Right hindlimb (tissue), 1 donor: ENCODE measurements around the gene ACP6.
A peak's percentile ranks its signal among the peaks of the same experiment; 100 is the strongest.

Source experiments
- DNase-seq: peaks from one replicate; pipeline ENCODE4 v3.0.0-alpha.2; 2018

Gene ACP6

DNA sequence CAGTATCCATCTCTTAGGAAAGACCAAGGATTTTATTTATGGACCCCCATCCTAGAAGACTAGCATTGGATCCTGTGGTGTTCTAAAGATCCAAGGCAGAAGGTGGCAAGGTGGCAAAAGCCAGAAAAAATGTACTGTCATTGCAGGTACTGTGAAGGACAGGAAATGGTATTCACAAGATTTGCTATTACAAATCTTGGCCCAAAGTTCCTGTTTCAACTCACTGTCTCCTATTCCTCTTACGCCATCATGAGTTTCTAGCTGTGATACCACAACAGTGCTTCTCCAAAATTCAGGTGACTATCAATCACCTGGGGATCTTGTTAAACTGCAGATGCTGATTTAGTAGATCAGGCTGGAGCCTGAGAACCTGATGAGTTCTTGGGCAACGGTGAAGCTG lies 21.4 kb downstream of the ACP6 start:
- no peak for DNase-seq

DNA sequence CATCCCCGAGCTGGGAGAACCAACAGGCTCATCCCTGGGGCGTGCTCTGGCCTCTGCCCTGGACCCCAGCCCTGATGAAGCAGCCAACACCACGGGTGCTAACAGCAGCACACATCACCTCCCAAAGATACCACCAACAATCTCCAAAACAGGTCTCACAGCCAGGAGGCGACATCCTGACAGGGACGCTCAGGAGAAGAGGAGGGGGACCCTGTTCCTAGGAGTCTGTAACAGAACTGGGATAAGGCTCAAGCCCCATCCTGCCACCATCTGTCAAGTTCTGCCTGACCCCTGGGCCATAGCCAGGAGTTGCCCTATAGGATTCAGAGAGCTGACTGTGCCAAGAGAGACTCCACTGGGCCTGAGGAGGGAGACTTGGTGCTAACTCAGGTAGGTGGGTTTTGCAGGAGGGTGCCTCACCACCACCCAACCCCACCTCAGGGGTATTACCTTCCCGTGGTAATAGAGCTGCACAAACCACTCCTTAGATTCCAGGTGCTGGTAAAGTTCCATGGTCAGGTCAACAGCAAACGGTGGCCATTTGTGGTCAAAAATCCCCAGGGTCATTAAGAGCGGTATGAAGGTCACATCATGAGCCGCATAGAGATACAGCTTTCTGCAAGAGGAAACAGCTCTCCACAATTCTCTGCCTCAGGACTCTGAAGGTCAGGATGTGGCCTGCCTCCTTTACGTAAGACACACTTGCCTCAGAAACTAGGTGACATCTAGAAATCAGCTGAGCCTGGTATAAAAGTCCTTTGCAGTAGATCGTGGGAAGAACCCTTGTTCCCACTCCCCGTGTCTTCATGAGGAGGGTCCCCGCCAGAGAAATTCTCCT lies 22.3 kb downstream of the ACP6 start:
- no peak for DNase-seq

DNA sequence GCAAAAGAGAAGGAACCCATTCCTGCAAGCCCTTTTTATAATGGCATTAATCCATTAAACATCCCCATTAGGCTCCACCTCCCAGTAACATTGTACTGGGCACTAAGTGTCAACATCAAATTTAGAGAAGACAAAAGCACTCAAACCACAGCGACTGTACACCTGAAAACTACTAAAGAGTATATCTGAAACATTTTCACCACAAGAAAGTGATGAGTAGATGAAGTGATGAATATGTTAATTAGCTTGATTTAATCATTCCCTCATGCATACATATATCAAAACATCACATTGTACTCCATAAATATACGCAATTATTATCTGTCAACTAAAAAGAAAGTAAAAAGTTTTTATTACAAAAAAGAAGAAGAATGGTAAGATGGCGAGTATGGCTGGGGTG lies 26.4 kb downstream of the ACP6 start:
- no peak for DNase-seq

DNA sequence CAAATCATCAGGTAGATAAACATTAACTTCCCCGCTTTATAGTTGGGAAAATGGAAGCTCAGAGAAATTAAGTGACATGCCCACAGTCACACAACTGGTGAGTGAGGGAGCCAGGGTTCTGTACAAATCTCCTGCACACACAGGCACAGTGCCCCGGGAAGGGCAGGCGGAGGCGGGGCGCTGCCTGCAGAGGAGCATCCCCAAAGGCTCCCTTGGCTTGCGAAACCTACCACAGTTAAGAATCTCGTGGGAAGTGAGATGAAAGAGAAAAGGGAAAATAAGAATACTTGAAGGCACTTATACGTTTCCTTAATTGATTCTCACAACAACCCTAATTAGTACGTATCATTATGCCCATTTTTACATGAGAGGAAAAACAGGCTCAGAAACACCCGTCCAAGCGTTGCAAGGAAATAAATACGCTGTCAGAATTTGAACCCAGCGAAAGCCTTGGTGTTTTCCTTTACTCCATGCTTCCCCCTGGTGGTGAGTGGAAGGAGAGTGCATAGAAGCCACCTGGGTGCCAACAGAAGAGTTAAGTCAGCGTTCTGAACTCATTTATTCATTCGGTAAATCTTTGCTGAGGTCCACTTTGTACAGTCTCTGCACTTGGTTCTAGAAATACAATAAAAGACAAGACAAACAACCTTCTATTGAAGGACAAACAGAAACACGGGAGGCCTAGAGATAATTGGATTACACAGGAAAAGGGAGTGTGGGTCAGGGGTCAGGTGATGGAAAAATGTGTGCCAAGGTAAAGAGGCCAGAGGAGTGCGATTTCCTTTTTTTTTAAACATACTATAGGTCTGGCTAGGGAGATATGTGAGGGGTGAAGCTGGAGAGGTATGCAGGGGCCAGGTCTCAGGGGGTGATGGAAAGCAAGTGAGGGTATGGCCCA lies 28.4 kb downstream of the ACP6 start:
- peak; percentile 34 for DNase-seq

DNA sequence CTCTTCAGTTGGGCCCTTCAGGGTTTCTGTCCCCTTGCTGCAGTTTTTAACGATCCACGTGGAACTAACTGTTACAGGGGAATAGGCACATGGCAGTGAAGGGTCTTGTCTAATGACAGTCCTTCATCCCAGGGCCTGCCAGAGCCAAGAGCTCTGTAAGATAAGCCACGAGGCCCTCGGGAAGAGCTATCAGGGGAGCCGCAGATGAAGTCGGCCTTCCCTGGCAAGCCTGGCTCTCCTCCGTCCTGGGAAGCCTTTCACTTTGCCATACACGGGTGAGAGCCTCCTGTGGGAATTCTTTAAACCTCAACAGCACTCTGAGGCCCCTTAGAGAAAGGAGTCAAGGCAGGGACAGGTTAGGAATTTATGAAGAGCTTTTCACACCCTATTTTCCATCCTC lies 29.0 kb downstream of the ACP6 start:
- no peak for DNase-seq

DNA sequence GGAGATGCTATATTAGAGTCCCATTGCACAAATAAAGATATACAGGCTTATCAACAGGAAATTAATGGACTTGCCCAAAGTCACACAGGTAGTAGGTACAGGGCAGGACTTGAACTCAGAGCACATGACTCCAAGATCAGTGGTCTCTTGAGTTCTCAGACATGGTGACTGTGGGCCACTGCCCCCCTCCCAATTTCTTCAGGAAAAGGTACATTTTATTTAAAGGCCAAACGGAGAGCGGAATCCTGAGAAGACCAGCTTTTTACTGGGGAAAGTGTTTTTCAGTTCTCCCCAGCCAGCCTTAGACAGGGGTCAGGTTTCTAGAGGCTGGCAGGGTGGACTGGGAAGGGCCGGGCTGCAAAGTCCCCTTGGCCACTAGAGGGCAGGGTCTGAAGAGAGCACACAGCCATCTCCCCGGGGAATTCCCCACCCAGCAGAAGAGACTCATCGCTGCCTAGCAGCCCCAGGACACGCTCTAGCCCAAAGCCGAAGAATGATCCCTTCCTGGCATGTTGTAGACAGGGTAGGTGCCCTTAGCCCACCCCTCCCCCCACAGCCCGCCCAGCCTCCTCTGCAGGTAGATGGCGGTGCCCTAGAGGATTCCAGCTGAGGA lies 29.7 kb downstream of the ACP6 start:
- DNase-seq, result peak; percentile 57

DNA sequence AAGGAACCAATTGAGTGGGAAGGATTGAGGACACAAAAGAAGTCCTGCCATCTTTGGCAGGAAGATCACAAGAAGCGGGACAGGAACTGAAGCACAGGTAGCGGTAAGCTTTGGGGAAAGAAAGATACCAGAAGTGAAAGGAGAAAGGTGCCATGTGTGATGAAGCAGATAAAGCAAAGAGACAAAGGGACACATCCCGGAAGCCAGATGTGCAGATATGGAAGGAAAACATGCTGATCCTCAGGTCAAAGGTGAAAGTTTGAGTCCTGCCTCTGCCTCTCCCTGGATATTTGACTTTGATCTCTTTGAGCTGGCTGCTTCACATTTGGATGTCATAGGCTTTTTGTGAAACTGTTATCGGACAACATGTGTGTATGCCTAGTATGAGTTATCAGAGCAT lies 34.0 kb downstream of the ACP6 start:
- DNase-seq, result no peak

DNA sequence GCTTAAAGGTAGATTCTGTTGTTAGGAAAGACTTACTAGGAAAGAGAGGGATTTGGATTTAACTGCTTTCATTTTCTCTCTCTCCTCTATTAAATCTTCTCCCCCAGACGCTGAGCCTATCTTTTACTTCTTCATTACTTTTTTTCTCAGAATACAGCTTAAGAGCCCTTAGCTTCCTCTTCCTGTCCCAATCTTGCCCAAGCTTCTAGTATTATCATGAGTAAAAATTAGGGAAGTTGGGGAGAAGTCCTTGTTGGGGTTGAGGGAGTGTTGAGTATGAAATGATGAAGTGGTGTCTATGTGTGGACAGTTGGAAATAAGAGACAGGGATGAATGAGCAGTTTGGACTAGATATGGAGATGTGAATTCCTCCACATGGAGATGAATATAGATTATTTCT lies 35.0 kb downstream of the ACP6 start:
- no peak for DNase-seq

DNA sequence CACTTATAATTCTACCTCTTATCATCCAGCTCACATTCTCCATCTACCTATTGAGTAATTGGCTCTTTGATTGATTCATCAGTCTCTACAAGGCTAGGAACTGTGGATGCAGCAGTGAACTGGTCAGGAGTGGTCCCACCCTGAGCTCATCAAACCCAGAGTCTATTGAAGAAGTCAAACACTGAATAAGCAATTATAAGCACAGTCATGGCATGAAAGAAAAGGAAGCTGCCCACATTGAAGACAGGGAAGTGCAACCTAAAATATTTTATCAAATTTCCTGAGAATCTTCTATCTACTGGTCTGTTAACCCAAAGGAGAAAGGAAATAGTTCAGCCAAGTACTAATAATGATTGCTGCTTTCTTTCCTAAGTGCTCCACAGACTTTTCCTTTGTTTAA lies 35.7 kb downstream of the ACP6 start:
- DNase-seq, result no peak

DNA sequence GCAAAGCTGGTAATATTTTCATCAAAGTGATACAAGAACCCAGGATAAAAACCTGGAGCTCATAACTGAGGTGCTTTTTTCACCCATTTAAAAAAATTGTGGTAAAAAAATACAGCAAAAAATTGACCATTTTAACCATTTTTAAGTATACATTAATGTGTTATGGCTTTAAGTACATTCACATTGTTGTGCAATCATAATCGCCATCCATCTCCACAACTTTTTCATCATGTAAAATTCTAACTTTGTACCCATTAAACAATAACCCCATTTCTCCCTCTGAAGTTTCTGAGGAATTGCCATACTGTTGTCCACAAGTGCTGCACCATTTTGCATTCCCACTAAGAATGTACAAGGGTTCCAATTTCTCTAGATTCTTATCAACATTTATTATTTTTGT lies 36.6 kb downstream of the ACP6 start:
- DNase-seq, result no peak

DNA sequence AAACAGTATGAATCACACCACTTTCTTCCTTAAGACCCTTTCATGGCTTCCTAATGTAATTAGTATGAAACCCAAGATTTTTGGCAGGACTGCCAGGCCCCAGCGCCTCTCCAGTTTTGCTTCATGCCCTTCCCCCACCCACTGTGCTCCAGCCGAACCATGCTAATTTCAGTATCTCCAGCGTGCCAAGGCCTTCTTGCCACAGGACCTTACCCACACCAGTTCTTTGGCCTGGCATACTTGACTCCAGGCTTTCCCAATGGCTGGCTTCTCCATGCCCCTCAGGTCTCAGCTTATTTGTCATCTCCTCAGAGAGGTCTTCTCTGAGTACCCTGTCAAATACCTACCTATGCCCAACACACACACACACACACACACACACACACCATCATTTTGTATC lies 38.5 kb downstream of the ACP6 start:
- no peak for DNase-seq

DNA sequence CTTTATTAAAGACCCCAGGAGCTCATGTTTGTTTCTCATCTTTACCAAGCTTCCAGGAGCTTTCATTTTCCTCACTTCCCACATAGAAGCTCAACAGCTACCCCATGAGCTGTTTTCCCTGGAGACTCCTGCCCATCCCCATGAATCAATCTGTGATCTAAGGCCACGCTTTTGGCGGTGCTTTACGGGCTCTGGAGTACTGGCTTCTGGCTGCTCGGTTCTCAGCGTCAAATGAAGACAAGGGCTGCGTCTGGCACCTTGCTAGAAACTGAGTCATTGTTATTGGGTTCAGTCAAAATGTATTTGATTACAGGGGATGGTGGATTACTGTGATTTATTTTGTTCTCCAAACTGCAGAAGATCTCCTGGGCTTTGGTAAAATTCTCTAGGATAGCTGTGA lies 39.9 kb downstream of the ACP6 start:
- DNase-seq, result no peak

DNA sequence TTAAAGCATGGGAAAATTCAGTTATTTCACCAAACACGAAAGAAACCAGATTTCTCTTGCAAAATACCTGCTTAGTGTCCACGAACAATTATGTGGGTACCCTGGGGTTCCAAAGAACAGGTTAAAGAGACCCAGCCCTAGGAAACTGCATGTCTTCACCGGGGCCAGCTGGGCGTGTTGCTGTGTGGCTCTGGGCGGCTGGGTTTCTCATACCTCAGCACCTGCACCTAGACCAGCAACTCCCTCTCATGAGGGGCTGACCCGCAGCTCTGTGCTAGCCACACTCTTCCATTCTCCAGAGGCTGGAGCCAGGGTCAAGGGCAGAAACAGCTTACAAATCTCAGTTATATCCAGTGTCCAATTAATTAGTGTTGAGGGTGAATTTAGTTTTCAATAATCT lies 40.3 kb downstream of the ACP6 start:
- no peak for DNase-seq

DNA sequence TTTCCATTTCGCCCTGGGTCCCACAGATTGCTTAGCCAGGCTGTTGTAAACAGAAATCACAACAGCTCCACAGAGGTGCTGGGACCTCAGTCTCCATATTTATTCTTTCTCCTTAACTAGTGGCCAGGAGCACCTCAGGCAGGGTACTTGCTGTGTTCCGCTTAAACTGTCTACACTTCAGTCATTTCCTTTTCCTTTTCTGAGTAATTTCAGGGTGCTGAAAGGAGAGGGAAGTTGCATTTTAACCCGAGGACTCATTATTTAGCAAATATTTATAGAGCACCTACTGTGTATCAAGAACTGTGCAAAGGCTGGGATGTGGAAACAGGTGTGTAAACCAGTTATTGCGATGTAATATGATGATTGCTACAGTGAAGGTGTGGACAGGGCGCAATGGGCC lies 41.9 kb downstream of the ACP6 start:
- DNase-seq, result no peak

DNA sequence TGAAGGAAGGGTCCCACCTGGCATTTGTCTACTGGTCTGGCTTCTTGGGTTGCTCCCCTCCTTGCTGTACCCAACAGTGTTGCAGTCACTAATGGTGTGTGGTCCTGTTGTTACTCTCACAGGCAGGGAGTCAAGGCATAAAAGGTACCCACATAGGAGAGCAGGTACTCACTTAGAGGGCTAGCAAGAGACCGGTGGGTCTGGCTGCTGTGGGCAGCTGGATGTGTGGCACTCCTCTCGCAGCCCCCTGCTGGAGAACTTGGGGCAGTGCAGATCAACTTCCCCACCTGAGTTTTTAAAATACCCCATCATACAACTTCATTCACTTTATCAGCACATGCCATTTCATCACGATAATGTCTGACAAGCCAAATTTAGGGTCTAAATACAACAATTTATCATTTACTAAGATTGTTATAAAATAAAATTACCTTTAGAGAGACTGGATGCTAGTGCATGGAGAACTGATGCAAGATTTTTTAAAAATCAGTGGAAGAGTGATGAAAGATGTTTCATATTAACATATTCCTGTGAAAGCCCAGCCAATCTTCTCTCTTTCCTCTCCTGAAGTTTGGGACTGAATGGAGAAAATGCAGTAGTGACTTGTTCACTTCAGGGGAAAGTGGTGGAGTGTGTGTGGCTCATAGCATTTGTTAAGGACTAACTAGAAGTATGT lies 42.8 kb downstream of the ACP6 start:
- peak; percentile 47 for DNase-seq

DNA sequence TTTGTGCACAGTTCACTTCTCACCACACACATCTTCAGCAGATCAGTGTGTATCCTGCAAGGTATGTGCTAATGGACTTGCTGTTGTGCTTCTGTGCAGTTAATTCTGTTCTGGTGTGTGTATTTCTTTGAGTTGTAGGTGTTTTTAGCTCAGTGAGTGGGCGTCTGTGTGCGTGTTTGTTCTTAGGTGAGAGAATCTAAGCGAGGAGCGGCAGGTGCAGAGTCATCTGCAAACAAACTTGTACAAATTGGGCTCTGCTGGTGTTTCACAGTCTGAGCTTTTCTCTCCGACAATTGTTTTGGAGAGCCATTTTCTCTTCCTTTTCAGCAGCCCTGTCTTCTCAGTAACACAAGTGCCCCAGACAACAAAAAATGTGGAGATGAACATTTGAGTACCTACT lies 43.6 kb downstream of the ACP6 start:
- no peak for DNase-seq

DNA sequence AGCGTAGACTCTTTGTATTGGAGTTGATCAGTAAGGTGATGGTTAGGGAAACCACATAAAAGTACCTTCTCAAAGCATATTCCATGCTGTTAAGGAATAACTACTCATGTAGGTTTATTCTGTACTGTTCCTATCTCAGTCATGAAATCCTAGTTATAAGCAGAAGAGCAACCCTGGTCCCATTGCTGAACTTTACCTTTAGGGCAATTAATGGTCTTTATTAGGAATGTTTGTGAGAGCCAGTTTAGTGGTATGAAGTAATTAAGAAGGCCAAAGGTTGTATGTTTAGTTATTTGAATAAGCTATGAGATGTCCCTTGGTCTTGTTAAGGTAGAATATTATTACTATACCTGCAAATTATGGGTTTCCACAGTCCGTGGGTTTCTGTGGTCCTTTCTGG lies 44.0 kb downstream of the ACP6 start:
- DNase-seq, result no peak

DNA sequence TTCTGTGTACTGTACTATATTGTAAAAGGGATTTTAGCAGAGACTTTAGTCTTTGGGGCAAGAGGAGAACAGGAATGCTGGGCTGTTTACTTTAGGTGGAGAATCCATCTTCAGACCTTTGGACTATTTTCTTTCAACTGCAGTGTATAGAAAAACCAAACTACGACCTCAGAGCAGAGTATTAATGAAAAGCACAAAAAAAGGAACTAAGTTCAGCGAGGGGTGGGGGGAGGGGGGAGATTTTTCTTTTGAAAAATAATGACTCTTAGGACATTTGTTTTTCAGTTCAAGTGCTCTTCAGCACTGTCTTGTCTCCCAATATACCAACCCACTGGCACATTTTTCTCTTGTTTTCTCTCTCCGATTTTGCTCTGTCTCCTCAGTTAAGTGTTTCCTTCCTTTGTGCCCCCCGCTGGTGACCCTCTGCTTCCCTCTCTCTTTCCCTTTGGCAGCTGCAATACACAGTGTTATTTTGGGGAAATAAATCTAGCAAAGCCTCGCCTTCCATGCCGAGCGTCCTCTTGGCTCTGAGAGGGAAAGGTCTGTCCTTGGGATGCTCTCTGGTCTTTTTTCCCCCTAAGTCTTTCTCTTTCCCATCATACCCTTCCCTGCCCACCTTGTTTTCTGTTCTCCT lies 44.8 kb downstream of the ACP6 start:
- no peak for DNase-seq

DNA sequence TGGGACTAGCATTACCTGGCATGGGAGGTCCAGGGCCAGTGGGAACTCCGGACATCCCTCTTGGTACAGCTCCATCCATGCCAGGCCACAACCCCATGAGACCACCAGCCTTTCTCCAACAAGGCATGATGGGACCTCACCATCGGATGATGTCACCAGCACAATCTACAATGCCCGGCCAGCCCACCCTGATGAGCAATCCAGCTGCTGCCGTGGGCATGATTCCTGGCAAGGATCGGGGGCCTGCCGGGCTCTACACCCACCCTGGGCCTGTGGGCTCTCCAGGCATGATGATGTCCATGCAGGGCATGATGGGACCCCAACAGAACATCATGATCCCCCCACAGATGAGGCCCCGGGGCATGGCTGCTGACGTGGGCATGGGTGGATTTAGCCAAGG lies 45.8 kb downstream of the ACP6 start:
- no peak for DNase-seq

DNA sequence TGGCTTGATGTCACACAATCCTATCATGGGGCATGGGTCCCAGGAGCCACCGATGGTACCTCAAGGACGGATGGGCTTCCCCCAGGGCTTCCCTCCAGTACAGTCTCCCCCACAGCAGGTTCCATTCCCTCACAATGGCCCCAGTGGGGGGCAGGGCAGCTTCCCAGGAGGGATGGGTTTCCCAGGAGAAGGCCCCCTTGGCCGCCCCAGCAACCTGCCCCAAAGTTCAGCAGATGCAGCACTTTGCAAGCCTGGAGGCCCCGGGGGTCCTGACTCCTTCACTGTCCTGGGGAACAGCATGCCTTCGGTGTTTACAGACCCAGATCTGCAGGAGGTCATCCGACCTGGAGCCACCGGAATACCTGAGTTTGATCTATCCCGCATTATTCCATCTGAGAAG lies 46.3 kb downstream of the ACP6 start:
- DNase-seq, result no peak

DNA sequence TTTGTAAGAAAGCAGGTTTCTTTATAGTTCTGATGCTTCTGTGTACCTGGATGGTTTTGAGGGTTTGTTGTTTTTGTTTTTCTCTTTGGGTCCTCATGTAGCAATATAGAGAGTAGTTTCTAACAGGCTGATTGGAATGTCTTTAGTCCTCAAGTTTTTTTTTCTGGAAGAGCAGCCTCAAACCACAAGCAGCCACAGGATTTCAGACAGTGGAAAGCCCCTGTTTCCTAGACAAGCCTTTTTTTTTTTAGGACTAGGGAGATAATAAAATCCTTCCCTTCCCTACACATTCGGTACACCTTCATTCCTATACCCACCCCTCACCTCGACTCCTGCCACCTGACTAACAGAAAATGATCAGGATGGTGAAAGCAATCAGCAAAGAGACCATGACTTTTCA lies 47.6 kb downstream of the ACP6 start:
- DNase-seq, result no peak

DNA sequence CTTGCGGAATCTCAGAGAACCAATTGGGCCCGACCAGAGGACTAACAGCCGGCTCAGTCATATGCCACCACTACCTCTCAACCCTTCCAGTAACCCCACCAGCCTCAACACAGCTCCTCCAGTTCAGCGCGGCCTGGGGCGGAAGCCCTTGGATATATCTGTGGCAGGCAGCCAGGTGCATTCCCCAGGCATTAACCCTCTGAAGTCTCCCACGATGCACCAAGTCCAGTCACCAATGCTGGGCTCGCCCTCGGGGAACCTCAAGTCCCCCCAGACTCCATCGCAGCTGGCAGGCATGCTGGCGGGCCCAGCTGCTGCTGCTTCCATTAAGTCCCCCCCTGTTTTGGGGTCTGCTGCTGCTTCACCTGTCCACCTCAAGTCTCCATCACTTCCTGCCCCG lies 49.8 kb downstream of the ACP6 start:
- DNase-seq, result no peak

DNA sequence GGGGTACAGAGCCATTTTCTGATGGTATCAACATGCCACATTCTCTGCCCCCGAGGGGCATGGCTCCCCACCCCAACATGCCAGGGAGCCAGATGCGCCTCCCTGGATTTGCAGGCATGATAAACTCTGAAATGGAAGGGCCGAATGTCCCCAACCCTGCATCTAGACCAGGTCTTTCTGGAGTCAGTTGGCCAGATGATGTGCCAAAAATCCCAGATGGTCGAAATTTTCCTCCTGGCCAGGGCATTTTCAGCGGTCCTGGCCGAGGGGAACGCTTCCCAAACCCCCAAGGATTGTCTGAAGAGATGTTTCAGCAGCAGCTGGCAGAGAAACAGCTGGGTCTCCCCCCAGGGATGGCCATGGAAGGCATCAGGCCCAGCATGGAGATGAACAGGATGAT lies 50.6 kb downstream of the ACP6 start:
- DNase-seq, result no peak
